Gastroesophageal sphincter (tissue), 3 donors: ENCODE results near the gene TRIP12.

Experiments
- EP300 ChIP-seq: sonication (generic); formaldehyde crosslinking; IDR thresholded peaks from one replicate; pipeline ENCODE4 v1.6.1; 2017; ENCODE audit warnings: antibody characterized with exemption, mild to moderate bottlenecking
- TF ChIP-seq, protein P1 (sequence below), 4 experiments: fragments of 200-600 bp in 2 of 4; fragments of 450-650 bp in 2 of 4; sonication (generic) in 1 of 4; IDR thresholded peaks; one replicate each; pipeline ENCODE4 v1.5.1; 2017 to 2019; ENCODE audit warnings: antibody characterized with exemption in 4 of 4, mild to moderate bottlenecking in 2 of 4, moderate library complexity in 2 of 4

GRCh38 chr2:229775614-229776313 is 146.0 kb downstream of the TRIP12 start:
- TF ChIP-seq EP300: no peak
- TF ChIP-seq, protein P1, sequence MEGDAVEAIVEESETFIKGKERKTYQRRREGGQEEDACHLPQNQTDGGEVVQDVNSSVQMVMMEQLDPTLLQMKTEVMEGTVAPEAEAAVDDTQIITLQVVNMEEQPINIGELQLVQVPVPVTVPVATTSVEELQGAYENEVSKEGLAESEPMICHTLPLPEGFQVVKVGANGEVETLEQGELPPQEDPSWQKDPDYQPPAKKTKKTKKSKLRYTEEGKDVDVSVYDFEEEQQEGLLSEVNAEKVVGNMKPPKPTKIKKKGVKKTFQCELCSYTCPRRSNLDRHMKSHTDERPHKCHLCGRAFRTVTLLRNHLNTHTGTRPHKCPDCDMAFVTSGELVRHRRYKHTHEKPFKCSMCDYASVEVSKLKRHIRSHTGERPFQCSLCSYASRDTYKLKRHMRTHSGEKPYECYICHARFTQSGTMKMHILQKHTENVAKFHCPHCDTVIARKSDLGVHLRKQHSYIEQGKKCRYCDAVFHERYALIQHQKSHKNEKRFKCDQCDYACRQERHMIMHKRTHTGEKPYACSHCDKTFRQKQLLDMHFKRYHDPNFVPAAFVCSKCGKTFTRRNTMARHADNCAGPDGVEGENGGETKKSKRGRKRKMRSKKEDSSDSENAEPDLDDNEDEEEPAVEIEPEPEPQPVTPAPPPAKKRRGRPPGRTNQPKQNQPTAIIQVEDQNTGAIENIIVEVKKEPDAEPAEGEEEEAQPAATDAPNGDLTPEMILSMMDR (IDR thresholded peaks at IDR 0.05): no peak
